ENCODE measurements around the gene OR52D1. TPM values are rescaled to one million over a fixed set of nuclear protein-coding genes. Genes with fewer than 3 reads are reported as not detected.

Gene OR52D1
- total RNA-seq, result not detected

DNA sequence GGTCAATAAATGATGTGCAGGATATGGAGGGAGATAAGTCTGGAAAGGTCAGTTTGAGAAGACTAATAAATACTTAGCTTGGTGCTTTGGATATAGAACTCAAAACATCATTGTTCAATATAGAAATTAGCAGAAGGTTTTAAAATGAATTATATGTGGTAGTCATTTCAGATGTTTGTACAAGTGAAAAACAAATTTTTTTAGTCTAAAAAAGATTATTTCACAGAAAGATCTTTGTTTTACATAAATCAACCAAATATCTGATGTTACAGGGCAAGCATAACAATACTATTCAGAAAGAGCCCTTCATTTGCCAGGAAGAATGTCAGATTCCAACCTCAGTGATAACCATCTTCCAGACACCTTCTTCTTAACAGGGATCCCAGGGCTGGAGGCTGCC is at the start of gene OR52D1:
Gene OR52D1 (plus strand): TSS at position 301 of the 400 bp plus-strand sequence. CDS start 22 bp downstream, at position 323.
- H3K9me3 ChIP-seq, result no peaks in the 10 kb centered on the region
- H3K36me3 ChIP-seq, result no peaks in the 10 kb centered on the region
- no peak for TF ChIP-seq POLR2A (IDR thresholded peaks at IDR 0.05)
- no peak for TF ChIP-seq POLR2AphosphoS5 (IDR thresholded peaks at IDR 0.05)
- TF ChIP-seq, protein P1, sequence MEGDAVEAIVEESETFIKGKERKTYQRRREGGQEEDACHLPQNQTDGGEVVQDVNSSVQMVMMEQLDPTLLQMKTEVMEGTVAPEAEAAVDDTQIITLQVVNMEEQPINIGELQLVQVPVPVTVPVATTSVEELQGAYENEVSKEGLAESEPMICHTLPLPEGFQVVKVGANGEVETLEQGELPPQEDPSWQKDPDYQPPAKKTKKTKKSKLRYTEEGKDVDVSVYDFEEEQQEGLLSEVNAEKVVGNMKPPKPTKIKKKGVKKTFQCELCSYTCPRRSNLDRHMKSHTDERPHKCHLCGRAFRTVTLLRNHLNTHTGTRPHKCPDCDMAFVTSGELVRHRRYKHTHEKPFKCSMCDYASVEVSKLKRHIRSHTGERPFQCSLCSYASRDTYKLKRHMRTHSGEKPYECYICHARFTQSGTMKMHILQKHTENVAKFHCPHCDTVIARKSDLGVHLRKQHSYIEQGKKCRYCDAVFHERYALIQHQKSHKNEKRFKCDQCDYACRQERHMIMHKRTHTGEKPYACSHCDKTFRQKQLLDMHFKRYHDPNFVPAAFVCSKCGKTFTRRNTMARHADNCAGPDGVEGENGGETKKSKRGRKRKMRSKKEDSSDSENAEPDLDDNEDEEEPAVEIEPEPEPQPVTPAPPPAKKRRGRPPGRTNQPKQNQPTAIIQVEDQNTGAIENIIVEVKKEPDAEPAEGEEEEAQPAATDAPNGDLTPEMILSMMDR (IDR thresholded peaks at IDR 0.05), result no peak
- intact Hi-C loops (cut with DNase I; ENCODE audit: low total_unique reads), result no loop called here
- no peak within 1 kb of the TSS for H3K4me3 ChIP-seq
- no peak within 1 kb of the TSS for H3K27ac ChIP-seq
- H3K27me3 ChIP-seq, result no peaks in the 10 kb centered on the region
- DNase-seq (ENCODE audit: low spot score in 2 of 2), result no peak
- H3K4me1 ChIP-seq, result no peaks in the 10 kb centered on the region

DNA sequence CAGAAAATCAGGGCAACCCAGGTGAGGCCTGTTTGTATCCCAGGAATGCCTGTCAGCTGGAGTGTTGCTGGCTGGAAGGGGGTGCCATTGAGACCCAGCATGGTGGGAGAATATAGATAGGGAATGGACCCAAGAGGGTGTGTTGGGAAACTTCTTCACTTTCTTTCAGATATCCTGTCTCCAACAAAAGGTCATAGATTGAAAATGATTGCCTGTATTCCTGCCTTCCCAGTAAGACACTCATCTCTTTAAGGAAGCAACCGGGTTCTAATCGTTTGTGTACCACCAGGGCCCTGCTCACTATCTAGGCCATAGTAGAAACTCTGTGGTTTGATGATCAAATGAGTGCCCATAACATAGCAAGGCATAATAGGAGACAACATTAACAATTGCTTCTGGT is 47.1 kb upstream of the OR52D1 start, which contains the start of gene OR51I1:
Gene OR51I1 (minus strand): TSS at position 101 of the 400 bp plus-strand sequence. CDS start 0 bp downstream, at position 101.
- Histone ChIP-seq H3K36me3 (no peaks in the 10 kb centered on the region), H3K4me3 (no peak within 1 kb of the TSS), H3K27me3 (no peaks in the 10 kb centered on the region), H3K27ac (no peak within 1 kb of the TSS), H3K9me3 (no peaks in the 10 kb centered on the region), H3K4me1 (no peaks in the 10 kb centered on the region)
- no peak for TF ChIP-seq POLR2A (IDR thresholded peaks at IDR 0.05)
- TF ChIP-seq, protein P1 (IDR thresholded peaks at IDR 0.05), result no peak
- no peak for TF ChIP-seq POLR2AphosphoS5 (IDR thresholded peaks at IDR 0.05)
- no peak for DNase-seq (ENCODE audit: low spot score in 2 of 2)
- intact Hi-C loops (cut with DNase I; ENCODE audit: low total_unique reads), result no loop called here

DNA sequence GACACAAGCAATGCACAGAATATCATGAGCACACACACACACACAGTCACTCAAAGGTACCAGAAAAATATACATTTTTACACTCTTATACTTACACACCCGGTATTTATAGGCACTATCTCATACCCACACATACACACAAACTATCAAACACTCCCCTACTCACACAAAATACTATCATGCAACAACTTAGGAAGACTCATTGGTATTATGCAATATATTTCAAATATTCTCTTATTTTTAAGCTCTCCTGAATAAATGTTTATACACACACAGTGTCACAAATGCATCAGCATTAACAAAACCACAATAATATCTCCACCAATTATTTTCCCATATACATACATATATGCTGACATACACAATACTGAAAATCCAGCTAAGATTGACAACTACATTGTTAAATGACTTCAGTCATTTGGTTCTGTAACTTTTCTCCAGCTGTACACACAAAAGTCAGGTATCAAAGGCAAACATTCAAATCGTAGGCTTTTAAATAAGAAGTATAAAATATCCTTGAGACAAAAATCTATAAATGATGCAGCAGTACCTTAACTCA is 44.6 kb upstream of the OR52D1 start:
- Histone ChIP-seq H3K36me3 (no peaks in the 10 kb centered on the region), H3K27ac (no peak overlapping the region), H3K27me3 (no peaks in the 10 kb centered on the region), H3K4me3 (no peak overlapping the region), H3K4me1 (no peaks in the 10 kb centered on the region), H3K9me3 (no peaks in the 10 kb centered on the region)
- intact Hi-C loops (cut with DNase I; ENCODE audit: low total_unique reads), result no loop called here
- no peak for DNase-seq (ENCODE audit: low spot score in 2 of 2)
- TF ChIP-seq POLR2A (IDR thresholded peaks at IDR 0.05) (no peak), POLR2AphosphoS5 (IDR thresholded peaks at IDR 0.05) (no peak)
- TF ChIP-seq, protein P1 (IDR thresholded peaks at IDR 0.05), result no peak

DNA sequence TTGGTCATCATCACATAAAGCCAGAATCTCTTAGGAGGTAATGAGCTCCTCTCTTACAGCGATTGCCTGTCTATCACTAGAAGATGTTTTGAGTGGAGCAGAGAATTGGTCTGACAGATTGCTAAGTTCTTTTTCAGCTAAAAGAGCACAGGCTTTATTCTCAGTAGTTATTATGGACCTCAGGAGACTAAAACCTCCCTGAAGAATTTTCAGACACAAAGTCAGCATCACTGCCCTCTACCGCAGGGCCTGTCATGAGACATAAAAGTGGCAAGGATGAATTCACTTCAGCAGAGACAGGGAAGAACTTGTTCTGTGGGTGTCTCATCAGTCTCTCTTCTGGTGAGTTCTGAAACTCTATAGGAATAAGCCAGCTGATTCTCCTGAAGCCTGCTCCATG is 39.5 kb upstream of the OR52D1 start, which contains the start of gene OR51I2:
Gene OR51I2 (plus strand): TSS at position 301 of the 400 bp plus-strand sequence. CDS start 4,166 bp downstream, outside the sequence.
- Histone ChIP-seq H3K36me3 (no peaks in the 10 kb centered on the region), H3K27me3 (no peaks in the 10 kb centered on the region), H3K4me3 (no peak within 1 kb of the TSS), H3K9me3 (no peaks in the 10 kb centered on the region), H3K4me1 (no peaks in the 10 kb centered on the region), H3K27ac (no peak within 1 kb of the TSS)
- no peak for DNase-seq (ENCODE audit: low spot score in 2 of 2)
- TF ChIP-seq, protein P1 (IDR thresholded peaks at IDR 0.05), result no peak
- no peak for TF ChIP-seq POLR2A (IDR thresholded peaks at IDR 0.05)
- no peak for TF ChIP-seq POLR2AphosphoS5 (IDR thresholded peaks at IDR 0.05)
- intact Hi-C loops (cut with DNase I; ENCODE audit: low total_unique reads), result no loop called here

DNA sequence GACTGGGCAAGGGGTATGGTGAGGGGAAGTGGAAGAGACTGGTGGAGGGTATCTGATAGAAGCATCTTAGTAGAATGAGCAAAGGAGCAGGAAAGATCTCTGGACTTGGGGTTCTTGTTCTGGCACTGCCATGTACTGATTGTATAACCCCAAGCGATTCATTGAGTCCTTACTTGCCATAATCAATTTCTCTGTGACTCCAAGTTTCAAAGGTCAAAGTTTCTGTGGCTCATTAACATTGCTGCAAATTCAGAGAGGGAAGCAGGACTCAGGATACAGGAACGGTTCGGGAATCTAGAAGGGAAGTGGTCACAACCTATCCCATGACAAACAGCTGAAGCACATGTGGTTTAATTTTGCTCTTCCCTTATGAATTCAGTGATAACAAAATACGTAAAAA is 39.1 kb upstream of the OR52D1 start:
- H3K9me3 ChIP-seq, result no peaks in the 10 kb centered on the region
- H3K4me3 ChIP-seq, result no peak overlapping the region
- no peak for DNase-seq (ENCODE audit: low spot score in 2 of 2)

More for the DNA sequence above, 39.1 kb upstream of the OR52D1 start:
- Histone ChIP-seq H3K27me3 (no peaks in the 10 kb centered on the region), H3K36me3 (no peaks in the 10 kb centered on the region), H3K27ac (no peak overlapping the region), H3K4me1 (no peaks in the 10 kb centered on the region)
- TF ChIP-seq POLR2A (IDR thresholded peaks at IDR 0.05), result no peak
- TF ChIP-seq POLR2AphosphoS5 (IDR thresholded peaks at IDR 0.05), result no peak
- TF ChIP-seq, protein P1 (IDR thresholded peaks at IDR 0.05), result no peak
- intact Hi-C loops (cut with DNase I; ENCODE audit: low total_unique reads), result no loop called here
